ENCODE results near the gene UBXN10. TPM values are rescaled to one million over a fixed set of nuclear protein-coding genes. Genes with fewer than 3 reads are reported as not detected.

The UBXN10 gene
- total RNA-seq, 1 donor, result not detected

GRCh38 chr1:20194224-20194623 lies 8.3 kb downstream of the UBXN10 start:
- TF ChIP-seq, protein P1, sequence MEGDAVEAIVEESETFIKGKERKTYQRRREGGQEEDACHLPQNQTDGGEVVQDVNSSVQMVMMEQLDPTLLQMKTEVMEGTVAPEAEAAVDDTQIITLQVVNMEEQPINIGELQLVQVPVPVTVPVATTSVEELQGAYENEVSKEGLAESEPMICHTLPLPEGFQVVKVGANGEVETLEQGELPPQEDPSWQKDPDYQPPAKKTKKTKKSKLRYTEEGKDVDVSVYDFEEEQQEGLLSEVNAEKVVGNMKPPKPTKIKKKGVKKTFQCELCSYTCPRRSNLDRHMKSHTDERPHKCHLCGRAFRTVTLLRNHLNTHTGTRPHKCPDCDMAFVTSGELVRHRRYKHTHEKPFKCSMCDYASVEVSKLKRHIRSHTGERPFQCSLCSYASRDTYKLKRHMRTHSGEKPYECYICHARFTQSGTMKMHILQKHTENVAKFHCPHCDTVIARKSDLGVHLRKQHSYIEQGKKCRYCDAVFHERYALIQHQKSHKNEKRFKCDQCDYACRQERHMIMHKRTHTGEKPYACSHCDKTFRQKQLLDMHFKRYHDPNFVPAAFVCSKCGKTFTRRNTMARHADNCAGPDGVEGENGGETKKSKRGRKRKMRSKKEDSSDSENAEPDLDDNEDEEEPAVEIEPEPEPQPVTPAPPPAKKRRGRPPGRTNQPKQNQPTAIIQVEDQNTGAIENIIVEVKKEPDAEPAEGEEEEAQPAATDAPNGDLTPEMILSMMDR (IDR thresholded peaks at IDR 0.05; ENCODE audit: insufficient read depth, low read depth, low read length), result no peak
- no peak overlapping the region for H3K4me3 ChIP-seq (ENCODE audit: low read depth, low read length)
- DNase-seq (ENCODE audit: low read depth), result no peak

DNA sequence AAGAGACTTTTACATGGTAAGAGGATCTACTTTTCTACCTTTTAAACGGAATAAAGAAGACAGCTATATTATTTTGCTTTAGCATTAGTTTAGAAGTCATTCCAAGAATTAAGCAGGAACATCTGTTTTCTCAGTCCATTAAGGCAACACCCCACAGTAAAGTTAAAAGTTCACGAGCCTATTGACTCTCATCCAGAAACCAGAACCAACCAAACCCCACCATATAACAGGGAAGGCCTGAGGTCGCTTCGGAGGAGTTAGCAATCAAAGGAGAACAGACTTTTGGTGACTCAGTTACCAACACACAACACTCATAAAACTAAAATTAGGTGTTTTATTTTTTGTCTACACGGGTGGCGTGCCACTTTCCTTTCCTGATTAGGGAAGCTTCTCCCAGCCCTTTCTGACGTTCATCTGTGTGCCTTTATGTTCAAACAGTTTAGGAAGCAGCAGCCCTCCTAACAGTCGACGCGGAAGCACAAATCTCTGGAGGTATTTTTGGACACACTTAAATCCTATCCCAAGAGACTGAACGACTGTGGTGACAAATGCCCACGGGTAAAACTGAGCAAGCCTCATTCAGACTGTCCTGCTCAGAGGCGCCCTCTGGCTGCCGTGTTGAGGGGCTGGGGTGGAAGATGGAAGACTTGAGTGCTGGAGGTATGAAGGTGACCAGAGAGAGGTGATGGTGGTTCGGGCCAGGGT lies 9.0 kb downstream of the UBXN10 start:
- no peak overlapping the region for H3K4me3 ChIP-seq (ENCODE audit: low read depth, low read length)
- TF ChIP-seq, protein P1 (IDR thresholded peaks at IDR 0.05; ENCODE audit: insufficient read depth, low read depth, low read length), result peak; percentile 96
- DNase-seq (ENCODE audit: low read depth), result peak; percentile 53

DNA sequence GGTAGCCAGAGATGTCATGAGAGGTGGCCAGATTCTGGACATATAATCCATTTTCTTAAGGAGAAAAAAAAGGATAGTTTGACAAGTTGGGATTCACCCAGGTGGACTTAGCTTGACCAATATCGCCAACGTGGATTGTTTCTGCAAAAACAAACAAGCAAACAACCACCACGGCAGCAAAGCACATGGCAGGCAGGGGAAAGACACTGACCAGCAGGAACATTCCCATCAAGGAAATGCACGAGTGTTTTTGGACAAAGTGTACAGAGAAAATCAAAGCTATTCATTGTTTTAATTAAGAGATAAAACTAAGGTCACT lies 9.5 kb downstream of the UBXN10 start:
- TF ChIP-seq, protein P1 (IDR thresholded peaks at IDR 0.05; ENCODE audit: insufficient read depth, low read depth, low read length), result no peak
- no peak overlapping the region for H3K4me3 ChIP-seq (ENCODE audit: low read depth, low read length)
- DNase-seq (ENCODE audit: low read depth), result no peak

GRCh38 chr1:20197329-20197791 lies 11.5 kb downstream of the UBXN10 start:
- no peak overlapping the region for H3K4me3 ChIP-seq (ENCODE audit: low read depth, low read length)
- TF ChIP-seq, protein P1 (IDR thresholded peaks at IDR 0.05; ENCODE audit: insufficient read depth, low read depth, low read length), result no peak
- DNase-seq (ENCODE audit: low read depth), result no peak

GRCh38 chr1:20198296-20198695 lies 12.4 kb downstream of the UBXN10 start:
- DNase-seq (ENCODE audit: low read depth), result no peak
- no peak overlapping the region for H3K4me3 ChIP-seq (ENCODE audit: low read depth, low read length)
- TF ChIP-seq, protein P1 (IDR thresholded peaks at IDR 0.05; ENCODE audit: insufficient read depth, low read depth, low read length), result no peak

DNA sequence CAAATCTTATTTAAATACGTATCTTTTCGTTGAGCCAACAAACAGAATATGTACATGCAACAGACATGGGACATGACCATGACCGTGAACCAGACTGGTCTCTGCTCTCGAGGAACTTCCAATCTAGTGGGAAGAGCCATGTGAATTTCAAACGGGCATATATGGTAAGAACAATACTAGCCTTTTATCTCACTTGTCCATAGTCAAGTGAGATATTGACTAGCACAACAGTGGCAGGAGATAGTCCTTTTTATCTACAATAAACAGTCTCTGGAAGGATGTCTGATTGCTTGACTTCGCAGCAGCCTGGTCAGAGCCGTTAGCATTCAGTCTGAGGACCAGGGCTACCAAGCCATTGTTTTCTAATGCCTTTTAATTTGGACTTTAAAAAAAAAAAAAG lies 13.0 kb downstream of the UBXN10 start:
- TF ChIP-seq, protein P1 (IDR thresholded peaks at IDR 0.05; ENCODE audit: insufficient read depth, low read depth, low read length), result no peak
- DNase-seq (ENCODE audit: low read depth), result no peak
- H3K4me3 ChIP-seq (ENCODE audit: low read depth, low read length), result no peak overlapping the region

- TF ChIP-seq, protein P1 (IDR thresholded peaks at IDR 0.05; ENCODE audit: insufficient read depth, low read depth, low read length), result no peak
- H3K4me3 ChIP-seq (ENCODE audit: low read depth, low read length), result no peak overlapping the region
- no peak for DNase-seq (ENCODE audit: low read depth)
These were observed 13.5 kb downstream of the UBXN10 start for GRCh38 chr1:20199403-20199802.

Data from fibroblast of villous mesenchyme (primary cell).